Astrocyte (in vitro differentiated cells and primary cell): ENCODE data around the gene KIAA0232.

Experiments used
- CTCF ChIP-seq: IDR thresholded peaks from 2 replicates; pipeline ENCODE4 v1.5.1; 2011; ENCODE audit warnings: low read depth, mild to moderate bottlenecking, inconsistent platforms, low read length, moderate library complexity; ENCODE audit not compliant: insufficient read depth
- EZH2 ChIP-seq: IDR thresholded peaks from 2 replicates; pipeline ENCODE4 v1.6.1; 2012; ENCODE audit warnings: mild to moderate bottlenecking, low read length, inconsistent platforms; ENCODE audit not compliant: insufficient read depth

- TF ChIP-seq EZH2 (no peak), CTCF (no peak)
Observed at GRCh38 chr4:6929812-6930464, 147.4 kb downstream of the KIAA0232 start.
